HG03571 (cell line): ENCODE data around the gene EFHC1.
"Not testable (repeated sequence)": the region's sequence is repeated elsewhere in the genome, so short reads cannot be mapped to it uniquely, and the experiment has no call there.

ENCODE experiments used
- ATAC-seq: cut with Tn5 transposase; IDR thresholded peaks from one replicate; pipeline ENCODE4 v1.9.1; 2021; ENCODE audit not compliant: unreplicated experiment

Gene EFHC1

GRCh38 chr6:52399511-52400312 lies 20.4 kb upstream of the EFHC1 start:
- ATAC-seq, result no peak

GRCh38 chr6:52400313-52401041 lies 19.7 kb upstream of the EFHC1 start:
- no peak for ATAC-seq

GRCh38 chr6:52403086-52403485 lies 17.1 kb upstream of the EFHC1 start:
- no peak for ATAC-seq

- no peak for ATAC-seq
Observed at GRCh38 chr6:52403627-52404026, 16.5 kb upstream of the EFHC1 start.

GRCh38 chr6:52405243-52405642 lies 14.9 kb upstream of the EFHC1 start:
- ATAC-seq, result no peak

- no peak for ATAC-seq
Observed at GRCh38 chr6:52407467-52407866, 12.7 kb upstream of the EFHC1 start.

- no peak for ATAC-seq
Observed at GRCh38 chr6:52409499-52409898, 10.6 kb upstream of the EFHC1 start.

- no peak for ATAC-seq
Observed at GRCh38 chr6:52410979-52411378, 9.2 kb upstream of the EFHC1 start.

GRCh38 chr6:52411911-52412310 lies 8.2 kb upstream of the EFHC1 start:
- ATAC-seq, result no peak

- ATAC-seq, result no peak
Observed at GRCh38 chr6:52415333-52415732, 4.8 kb upstream of the EFHC1 start.

- ATAC-seq, result no peak
Observed at GRCh38 chr6:52415917-52416628, 4.1 kb upstream of the EFHC1 start.

- ATAC-seq, result no peak
Observed at GRCh38 chr6:52416629-52417151, 3.5 kb upstream of the EFHC1 start.

GRCh38 chr6:52417675-52418111 lies 2.4 kb upstream of the EFHC1 start:
- ATAC-seq, result no peak

- no peak for ATAC-seq
Observed at GRCh38 chr6:52418606-52419005, 1.5 kb upstream of the EFHC1 start.

GRCh38 chr6:52420668-52421358 lies 671 bp downstream of the EFHC1 start:
- ATAC-seq, result no peak

GRCh38 chr6:52422156-52422555 lies 2.0 kb downstream of the EFHC1 start:
- ATAC-seq, result no peak

GRCh38 chr6:52423448-52423847 lies 3.3 kb downstream of the EFHC1 start:
- ATAC-seq, result no peak

GRCh38 chr6:52423971-52424381 lies 3.8 kb downstream of the EFHC1 start:
- no peak for ATAC-seq

GRCh38 chr6:52424513-52424912 lies 4.4 kb downstream of the EFHC1 start:
- no peak for ATAC-seq

- no peak for ATAC-seq
Observed at GRCh38 chr6:52426667-52427066, 6.5 kb downstream of the EFHC1 start.

- ATAC-seq, result not testable (repeated sequence)
Observed at GRCh38 chr6:52433294-52433693, 13.2 kb downstream of the EFHC1 start.
